Measurements from ENCODE around the gene SOST. TPM values are rescaled to one million over a fixed set of nuclear protein-coding genes. Genes with fewer than 3 reads are reported as not detected.
A peak's percentile ranks its signal among the peaks of the same experiment; 100 is the strongest.

SOST gene
- total RNA-seq, 1 donor: not detected

DNA sequence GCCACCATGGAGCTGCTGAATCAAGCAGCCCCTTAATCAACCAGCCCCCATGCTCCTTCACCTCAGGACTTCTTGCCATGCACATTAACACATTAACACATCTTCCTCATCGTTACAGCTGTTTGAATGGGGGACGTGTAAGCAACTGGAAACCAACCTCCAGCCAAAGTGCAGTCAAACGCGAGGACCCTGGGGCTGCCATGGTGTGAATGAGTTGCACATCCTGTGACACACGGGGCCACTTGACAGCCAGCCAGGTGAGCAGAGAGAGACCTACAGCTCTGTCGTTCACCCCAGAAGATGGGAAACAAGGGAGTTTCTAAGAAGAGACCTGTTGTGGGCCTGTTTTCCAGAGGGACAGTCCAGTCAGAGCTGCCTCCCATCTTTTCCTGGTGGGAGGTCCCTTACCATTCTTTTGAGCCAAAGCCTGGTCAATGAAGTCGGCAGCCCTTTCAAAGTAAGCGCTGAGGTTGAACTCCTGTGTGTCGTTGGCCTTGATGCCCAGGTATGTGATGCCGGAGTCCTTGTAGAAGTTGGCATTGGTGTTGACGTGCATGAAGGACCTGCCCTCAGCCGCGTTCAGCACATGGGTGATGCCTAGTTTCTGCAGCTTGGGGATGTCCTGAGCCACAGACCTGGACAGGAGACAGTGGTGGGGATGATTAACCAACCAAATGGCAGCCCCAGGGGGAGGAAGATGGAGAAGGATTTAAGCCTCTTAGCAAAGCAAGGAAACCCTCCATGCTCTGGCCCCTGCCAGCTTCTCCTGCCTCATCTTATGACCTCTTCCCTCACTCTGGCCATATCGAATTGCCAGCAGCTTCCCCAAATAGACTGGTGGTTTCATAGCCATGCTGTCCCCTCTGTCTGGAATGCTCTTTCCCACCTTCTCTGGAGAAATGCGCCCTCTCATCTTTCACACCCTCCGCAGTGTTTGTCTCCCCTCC lies 16.0 kb upstream of the SOST start:
- DNase-seq (ENCODE audit: low read depth in 2 of 3, low spot score in 2 of 3): no peak

DNA sequence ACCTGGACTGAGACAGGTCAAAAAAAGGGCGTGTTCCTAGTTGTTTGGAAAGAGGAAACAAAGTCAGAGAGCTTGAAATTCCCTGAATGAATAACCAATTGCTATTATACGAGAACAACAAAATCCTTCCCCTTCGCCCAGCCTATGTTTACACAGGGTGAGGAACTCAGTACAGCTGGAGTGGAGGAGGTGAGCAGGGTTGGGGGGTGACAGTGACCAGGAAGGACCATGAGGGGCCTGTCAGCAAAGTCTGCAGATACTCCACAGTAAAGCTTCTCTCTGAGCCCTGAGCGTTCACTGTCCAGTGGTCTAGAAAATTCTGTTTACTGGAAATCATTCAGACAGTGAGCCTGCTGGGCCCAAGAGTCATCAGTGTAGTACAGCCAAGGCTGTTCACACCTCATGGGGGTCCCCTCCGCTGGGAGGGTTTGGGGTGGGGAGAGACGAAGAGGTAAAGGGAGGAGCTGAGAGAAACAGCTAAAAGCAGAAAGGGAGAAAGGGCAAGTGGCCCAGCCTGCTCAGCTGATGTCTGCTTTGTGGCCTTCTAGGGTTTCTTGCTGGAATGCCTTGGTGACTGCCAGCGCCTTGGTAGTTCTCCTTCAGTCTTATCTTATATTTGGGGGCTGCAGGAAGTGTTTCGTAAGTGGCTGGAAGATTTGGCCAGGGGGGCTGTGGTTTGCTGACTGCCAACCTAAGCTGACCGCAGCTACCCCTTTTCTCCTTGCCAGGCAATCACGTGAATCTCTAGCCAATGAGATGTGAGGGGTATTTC lies 14.5 kb upstream of the SOST start:
- DNase-seq (ENCODE audit: low read depth in 2 of 3, low spot score in 2 of 3): peak in 2 of 3 donors; percentile 91 to 99

DNA sequence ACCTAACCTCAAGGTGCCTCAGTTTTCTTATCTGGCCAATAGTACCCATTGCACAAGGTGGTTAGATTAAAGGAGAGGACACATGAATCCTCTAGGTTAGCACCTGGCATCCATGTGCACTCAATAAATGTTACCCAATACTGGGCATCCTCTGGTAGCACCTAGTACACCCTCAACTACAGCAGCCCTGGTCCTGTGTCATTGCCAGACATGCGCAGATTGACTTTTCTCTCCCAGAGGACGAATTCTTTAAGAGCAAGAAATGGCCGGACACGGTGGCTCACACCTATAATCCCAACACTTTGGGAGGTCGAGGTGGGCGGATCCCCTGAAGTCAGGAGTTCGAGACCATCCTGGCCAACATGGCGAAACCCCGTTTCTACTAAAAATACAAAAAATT lies 12.9 kb upstream of the SOST start:
- no peak for DNase-seq (ENCODE audit: low read depth in 2 of 3, low spot score in 2 of 3)

DNA sequence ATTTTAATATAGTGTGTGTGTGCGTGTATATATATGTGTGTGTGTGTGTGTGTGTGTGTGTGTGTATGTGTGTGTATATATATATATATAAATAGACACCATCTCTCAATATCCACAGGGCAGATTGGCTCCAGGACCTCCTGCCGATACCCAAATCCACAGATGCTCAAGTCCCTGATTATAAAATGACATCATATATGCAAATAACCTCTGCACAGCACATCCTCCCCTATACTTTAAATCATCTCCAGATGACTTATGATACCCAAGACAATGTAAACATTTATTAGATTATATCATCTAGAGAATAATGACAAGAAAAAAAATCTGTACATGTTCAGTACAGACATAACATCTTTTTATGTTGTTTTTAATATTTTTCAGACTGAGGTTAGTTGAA lies 12.4 kb upstream of the SOST start:
- DNase-seq (ENCODE audit: low read depth in 2 of 3, low spot score in 2 of 3): no peak

DNA sequence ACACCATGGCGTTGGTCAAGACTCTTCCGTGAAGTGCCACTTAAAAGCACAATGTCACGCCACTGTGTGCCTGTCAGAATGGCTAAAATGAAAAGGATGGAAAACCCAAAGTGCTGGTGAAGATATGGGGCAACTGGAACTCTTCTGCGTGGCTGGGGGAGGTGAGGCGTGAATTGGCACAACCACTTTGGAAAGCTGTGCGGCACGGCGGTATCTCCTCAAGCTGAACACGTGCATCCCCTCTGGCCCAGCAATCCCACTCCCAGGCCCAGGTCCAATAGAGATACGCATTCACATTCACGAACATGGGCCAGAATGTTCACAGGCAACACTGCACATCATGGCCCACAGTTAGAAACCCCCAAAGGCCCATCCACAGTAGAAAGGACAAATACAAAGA lies 11.3 kb upstream of the SOST start:
- DNase-seq (ENCODE audit: low read depth in 2 of 3, low spot score in 2 of 3): no peak

DNA sequence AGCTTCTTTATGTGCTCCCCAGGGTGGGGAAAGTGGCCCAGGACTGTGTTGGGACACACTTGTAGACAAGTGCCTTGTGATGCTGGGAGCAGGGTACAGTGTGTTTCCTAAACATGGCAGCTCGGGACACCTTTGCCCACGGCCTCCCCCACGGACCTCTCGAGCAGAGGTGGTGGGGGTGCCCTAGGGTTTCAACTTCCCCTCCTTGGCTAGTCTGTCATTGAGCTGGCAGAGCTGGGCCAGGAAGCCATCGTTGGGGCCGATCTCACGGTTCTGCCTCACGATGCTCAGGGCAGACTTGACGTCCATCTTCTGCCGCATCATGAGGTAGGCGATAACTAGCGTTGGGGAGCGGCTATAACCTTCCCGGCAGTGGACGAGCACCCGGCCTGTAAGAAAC lies 10.8 kb upstream of the SOST start:
- DNase-seq (ENCODE audit: low read depth in 2 of 3, low spot score in 2 of 3): no peak

DNA sequence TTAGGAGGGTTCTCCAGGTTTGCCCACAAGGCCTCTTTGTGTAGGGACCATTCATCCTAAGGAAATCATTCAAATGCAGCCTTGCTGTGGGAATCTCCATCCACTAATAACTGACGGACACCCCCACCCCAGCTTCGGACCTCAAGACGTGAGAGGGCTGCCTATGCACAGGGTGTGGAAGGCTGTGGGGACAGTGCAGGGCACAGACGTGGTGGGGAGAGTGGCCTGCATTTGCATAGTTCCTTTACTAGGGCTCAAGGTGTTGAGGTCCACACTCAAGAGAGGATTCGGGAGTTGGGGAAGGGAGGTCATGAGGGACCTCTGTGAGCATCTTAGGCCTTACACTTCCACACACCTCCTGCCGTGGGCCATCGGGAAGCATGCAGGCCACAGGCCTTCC lies 10.4 kb upstream of the SOST start:
- DNase-seq (ENCODE audit: low read depth in 2 of 3, low spot score in 2 of 3): no peak

DNA sequence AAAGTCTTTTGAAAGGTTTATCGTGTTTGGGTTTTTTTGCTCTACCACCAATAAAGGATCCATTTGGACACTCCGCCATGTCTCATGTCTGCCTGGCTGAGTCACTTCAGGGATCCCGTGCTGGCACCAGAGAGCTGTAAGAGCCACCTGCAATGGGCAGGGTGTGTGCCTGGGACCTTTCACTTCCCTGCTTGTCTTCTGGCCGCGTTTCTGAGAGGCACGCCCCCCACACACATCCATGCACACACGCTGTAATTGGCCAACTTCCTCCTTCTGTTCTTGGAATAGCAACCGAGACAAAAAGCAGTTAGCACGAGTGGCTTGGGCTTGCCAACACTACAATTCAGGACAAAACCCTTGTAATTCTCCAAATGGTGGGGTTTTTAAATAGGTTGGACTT lies 9.8 kb upstream of the SOST start:
- DNase-seq (ENCODE audit: low read depth in 2 of 3, low spot score in 2 of 3): peak in 2 of 3 donors; percentile 51 to 65

DNA sequence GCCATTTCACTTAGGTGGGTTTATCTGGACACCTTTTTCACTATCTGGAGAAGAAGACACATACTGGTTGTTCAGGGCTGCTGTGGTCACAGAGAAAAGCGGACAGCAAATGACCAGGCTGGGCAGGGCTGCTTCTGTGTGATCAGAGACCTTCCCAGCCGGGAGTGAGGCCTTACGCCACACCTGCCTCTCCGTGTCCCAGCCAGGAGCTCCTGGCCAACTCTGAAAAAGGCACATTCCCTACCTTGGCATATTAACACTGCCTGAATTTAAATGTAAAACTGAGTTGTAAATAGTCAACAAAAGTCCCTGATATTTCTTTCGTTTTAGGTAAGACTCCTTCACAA lies 9.1 kb upstream of the SOST start:
- no peak for DNase-seq (ENCODE audit: low read depth in 2 of 3, low spot score in 2 of 3)

DNA sequence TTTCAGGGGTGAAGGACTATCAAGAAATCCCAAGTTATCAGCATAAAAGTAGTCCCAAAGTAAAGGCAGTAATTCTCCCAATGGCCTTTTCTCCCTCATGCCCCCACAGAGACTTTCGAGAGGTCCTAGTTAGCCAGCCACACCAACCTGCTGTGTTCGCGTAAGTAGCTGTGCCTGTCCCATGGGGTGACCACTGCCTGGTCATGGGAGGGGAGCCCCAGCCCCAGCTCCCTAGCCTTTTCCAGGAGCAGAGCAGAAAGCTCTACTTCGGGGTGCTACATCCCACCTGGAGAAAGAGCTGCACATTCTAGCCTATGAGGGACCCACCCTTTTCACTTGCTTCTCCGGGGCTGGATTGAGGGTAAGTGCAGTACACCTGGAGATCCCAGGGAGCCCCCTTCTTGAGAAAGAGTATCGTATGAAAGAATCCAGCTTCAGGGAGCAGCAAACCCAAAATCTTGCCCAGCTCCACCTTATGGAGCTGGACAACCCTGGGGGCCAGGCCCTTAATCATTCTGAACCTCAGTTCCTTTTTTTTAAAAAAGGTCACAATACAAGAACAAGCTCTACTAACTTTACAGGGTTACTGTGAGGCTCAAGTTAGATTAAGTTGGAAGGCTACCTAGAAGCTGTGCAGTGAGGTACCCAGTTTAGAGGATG lies 8.6 kb upstream of the SOST start:
- DNase-seq (ENCODE audit: low read depth in 2 of 3, low spot score in 2 of 3): no peak

DNA sequence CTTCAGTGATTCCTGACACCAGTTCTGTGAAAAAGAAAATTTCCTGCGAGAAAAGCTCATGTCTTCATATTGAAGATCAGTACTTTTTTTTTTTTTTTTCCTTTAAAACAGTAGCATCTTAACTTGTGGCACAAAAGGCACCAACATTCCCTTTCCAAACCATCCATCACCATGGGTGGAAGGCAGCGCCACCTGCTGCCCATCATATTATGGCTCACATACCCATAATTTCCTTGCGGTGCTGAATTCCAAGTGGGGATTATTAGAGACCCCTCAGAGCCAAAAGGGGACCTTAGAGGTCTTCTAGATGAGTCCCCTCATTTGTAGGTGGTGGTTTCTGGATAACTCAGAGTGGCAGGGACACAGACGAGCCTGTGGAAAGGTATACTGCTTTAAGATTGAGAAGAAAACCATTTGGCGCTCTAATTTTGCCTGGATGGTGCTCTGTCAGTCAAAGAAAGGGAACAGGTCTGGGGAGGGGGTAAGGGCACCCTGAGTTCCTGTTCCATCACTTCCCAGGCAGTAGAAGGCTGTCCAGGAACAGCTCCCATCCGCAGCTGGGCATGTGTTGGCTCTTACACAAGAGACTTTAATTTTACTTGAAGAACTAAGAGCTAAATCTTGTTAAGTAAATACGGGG lies 7.9 kb upstream of the SOST start:
- DNase-seq (ENCODE audit: low read depth in 2 of 3, low spot score in 2 of 3): peak in 2 of 3 donors; percentile 33 to 51

DNA sequence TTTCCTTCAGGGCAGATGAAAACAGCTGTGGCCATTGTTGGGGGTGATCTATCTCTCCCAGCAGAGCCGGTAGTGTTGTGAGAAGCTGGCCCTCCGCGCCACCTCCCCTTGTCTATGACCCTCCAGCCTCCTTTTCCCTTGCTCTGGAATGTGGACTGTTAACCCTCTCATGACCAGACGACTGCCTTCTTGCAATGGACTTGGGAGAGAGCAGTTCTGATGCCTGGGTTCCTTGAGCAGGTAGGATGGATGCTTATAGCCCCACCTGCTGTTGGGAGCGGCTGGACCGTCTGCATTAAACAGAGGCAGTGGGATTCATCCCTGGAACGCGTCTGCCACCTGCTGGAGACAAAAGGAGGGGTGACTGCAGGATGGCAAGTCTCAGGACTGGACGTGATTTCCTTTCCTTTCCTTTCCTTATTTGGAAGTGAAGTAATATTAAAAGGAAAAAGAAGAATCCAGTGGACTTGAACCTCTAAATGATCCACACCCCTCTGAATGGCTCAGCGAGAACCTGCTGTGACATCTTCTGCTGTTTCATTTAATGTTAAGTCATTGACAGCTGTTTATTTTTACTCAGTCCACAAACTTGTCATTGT lies 1.8 kb upstream of the SOST start:
- DNase-seq (ENCODE audit: low read depth in 2 of 3, low spot score in 2 of 3): peak; percentile 66 to 93 (median 88)

DNA sequence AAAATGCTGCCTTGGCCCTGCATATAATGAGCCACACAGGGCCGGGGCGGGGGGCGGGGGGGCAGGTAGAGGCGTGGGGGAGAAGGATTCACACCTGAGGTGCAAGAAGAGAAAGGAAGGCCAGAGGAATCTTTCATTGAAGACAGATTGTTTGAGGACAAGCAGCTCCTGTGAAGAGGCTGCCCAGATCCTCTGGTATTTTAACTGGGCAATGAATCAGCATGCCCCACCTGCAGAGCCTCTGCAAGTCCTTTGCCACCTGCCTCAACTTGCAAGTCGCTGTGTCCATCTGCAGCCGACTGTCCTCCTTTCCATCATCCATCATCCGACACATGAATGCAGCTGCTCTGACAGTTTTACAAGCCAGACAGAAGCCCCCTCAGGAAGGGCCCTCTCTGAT lies 1.2 kb upstream of the SOST start:
- DNase-seq (ENCODE audit: low read depth in 2 of 3, low spot score in 2 of 3): no peak

DNA sequence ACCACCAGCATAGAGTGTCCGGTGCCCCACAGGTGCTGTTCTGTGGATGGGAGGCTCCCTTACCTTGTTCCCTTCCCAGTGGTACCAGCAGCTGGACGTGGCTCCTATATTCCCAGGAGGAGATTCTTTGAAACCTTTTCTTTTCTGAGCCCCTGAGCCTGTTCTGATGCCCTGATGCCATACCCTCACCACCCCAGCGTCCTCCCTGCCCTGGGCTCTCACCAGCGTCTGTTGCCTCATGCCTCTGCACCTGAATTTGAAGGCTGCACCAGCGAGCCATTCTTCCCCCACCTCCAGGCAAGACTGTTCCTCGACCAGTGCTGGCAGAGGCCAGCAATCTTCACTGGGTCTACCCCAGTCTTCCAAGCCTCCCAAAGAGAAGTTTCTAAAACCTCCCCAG lies 505 bp downstream of the SOST start:
- DNase-seq (ENCODE audit: low read depth in 2 of 3, low spot score in 2 of 3): no peak

DNA sequence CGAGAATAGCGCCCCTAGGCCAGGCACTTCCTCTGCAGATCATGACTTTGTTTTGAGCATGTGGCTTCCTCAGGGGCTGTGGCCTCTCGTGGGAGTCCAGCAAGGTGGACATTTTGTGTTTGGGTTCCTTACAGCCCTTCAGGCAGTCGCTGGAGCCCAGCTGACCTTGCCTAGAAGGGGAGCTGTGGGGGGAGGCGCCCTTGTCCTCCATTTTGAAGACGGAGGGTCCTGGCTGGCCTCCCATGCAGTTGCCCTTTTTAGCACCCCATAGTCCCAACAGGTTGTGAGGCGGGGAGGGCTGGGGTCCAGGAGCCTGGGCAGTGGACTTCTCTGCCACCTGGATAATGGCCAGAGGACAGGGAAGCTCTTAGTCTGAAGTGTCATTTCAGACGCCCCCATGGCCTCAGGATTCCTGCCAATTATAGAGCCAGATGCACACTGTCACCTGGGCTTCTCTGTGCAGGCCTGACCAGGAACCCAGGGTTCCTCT lies 1.4 kb downstream of the SOST start:
- no peak for DNase-seq (ENCODE audit: low read depth in 2 of 3, low spot score in 2 of 3)

DNA sequence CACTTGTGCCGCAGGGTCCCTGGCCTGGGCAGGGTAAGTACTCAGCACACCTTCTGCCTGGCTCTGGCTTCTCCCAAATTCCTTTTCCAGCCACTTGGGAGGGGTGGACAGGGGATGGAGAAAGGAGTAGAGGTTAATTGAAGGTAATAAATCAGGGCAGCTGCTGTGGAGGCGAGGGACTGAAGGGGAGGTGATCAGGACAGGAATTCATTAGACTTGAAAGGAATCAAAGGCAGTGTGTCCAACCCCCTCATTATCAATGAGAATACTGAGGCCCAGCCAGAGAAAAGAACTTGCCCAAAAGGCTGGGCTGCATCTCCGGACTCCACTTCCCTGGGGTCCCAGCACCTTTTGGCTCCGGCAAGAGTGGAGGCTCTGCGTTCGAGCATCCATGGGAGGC lies 2.4 kb downstream of the SOST start:
- DNase-seq (ENCODE audit: low read depth in 2 of 3, low spot score in 2 of 3): no peak

DNA sequence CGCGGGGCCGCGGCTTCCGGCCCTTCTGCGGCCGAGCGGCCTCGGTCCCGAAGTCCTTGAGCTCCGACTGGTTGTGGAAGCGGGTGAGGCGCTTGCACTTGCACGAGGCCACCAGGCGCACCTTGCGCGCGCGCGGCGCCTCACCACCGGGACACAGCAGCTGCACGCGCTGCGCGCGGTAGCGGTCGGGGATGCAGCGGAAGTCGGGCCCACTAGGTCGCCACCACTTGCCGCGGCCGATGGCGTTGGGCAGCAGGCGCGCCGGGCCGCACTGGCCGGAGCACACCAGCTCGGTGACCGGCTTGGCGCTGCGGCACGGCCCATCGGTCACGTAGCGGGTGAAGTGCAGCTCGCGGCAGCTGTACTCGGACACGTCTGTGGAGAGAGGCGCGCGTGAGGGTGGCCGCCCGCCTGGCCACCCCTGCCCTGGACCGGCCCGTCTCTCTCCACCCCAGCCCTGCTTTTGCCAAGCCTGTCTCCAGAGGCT lies 3.2 kb downstream of the SOST start:
- peak in 2 of 3 donors; percentile 55 to 60 for DNase-seq (ENCODE audit: low read depth in 2 of 3, low spot score in 2 of 3)

DNA sequence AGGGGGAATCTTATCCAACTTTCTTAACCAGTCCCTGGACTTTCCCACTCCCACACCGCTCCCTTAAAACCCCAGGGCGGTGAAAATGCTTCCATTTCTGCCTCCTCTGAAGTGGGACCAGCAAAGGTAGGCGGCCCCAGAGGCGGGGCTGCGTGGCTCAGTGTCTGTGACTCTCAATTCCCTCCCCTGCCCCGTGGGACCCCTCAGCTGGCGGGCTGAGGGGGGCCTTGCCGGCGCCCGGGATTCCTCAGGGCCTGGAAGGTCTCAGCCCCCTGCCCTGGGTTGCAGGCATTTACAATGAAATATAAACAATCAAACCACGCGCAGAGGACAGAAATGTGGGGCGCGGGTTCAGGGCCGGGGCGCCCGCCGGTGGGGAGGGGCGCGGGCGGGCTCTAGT lies 3.6 kb downstream of the SOST start:
- DNase-seq (ENCODE audit: low read depth in 2 of 3, low spot score in 2 of 3): no peak

DNA sequence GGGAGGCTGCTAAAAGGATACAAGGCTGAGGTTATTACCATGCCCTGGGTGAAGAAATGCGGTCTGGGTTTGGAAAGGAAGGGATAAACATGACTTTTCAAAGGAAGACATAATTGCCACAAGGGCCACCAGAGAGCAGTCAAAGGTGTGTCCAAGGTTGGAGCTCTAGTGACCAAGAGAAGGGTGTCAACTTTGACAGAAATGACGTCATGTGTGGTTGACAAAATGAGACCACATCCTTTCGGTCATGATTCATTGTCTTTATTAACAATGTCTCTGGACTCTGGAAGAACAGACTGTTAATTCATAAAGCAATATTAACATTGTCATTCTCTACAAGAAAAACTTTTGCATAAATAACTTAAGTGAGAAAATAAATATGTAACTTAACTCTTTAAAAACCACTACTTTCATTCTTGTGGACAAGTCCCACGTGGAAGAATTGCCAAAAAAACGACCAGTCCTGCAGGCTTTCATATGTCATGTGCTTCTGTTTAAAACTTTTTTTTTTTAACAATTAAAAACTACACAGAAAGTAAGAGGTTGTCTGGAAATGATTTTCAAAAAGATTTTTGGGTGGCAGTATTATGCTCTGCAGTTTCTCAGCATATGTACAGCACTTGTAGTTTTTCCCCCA lies 5.0 kb downstream of the SOST start:
- DNase-seq (ENCODE audit: low read depth in 2 of 3, low spot score in 2 of 3): peak in 1 of 3 donors; percentile 36

DNA sequence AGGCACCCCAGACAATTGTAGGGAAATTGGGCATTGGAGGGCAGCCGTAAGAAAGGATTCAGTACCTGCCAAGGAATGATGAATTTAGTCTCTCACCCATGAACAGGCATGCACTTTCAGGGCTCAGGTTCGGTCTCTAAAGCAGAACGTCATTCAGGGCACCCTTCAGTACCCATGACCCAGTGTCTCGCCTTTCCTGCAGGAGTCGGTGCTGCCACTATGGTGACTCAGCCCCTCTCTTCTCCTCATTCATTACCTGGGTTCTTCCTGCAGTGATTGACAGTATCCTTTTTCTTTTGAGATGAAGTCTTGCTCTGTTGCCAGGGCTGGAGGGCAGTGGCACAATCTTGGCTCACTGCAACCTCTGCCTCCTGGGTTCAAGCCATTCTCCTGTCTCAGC lies 8.4 kb downstream of the SOST start:
- no peak for DNase-seq (ENCODE audit: low read depth in 2 of 3, low spot score in 2 of 3)
